Neural cell (in vitro differentiated cells): ENCODE results near the gene EHMT1.

Source experiments
- EZH2 ChIP-seq: fragments of 200-600, 300-800 bp; shearing (Covaris generic), sonication (generic); IDR thresholded peaks from 2 replicates; pipeline ENCODE4 v1.6.1; 2014; ENCODE audit warnings: antibody characterized with exemption, low read length, borderline replicate concordance, mild to moderate bottlenecking; ENCODE audit not compliant: insufficient read depth, poor library complexity, severe bottlenecking
- POLR2AphosphoS5 ChIP-seq: IDR thresholded peaks from 2 replicates; pipeline ENCODE4 v1.6.1; 2012
- REST ChIP-seq: IDR thresholded peaks from 2 replicates; pipeline ENCODE4 v1.6.1; 2012; ENCODE audit warnings: borderline replicate concordance
- TF ChIP-seq, protein P1 (sequence below): fragments of 450-650 bp; IDR thresholded peaks from 2 replicates; pipeline ENCODE4 v1.5.1; 2014; ENCODE audit warnings: antibody characterized with exemption, mild to moderate bottlenecking, moderate library complexity; ENCODE audit not compliant: poor library complexity, severe bottlenecking

DNA sequence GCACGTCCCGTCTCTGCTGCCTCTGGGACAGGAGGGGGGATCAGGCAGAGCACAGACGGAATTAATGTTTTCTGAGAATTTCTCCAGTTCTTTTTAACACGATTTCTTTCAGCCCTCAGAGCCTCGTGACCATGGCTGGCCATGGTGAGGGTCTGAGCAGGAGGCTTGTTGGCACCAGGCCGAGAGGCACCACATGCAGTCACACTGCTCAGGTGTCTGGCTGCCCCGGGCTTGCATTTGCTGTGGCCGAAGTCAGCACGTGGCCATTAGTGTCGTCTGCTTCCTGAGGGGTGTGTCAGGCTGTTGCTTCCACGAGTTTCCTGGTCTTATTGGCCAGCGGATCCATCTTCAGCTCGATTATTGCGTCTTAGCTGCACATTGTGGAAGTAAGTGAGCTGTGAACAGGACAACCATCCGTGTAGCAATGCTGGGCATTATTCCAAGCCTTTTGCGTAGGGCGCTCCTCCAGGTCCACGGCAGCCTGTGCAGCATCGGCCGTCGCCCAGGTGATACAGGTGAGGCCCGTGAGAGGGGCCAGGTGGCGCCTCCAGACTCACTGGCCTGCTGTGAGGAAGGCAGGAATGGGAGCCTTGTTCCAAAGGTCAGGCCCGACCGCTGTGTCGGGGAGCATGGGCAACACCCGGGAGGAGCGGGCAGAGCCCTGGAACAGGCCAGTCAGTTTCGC is 144.6 kb downstream of the EHMT1 start:
- TF ChIP-seq EZH2 = no peak
- TF ChIP-seq, protein P1, sequence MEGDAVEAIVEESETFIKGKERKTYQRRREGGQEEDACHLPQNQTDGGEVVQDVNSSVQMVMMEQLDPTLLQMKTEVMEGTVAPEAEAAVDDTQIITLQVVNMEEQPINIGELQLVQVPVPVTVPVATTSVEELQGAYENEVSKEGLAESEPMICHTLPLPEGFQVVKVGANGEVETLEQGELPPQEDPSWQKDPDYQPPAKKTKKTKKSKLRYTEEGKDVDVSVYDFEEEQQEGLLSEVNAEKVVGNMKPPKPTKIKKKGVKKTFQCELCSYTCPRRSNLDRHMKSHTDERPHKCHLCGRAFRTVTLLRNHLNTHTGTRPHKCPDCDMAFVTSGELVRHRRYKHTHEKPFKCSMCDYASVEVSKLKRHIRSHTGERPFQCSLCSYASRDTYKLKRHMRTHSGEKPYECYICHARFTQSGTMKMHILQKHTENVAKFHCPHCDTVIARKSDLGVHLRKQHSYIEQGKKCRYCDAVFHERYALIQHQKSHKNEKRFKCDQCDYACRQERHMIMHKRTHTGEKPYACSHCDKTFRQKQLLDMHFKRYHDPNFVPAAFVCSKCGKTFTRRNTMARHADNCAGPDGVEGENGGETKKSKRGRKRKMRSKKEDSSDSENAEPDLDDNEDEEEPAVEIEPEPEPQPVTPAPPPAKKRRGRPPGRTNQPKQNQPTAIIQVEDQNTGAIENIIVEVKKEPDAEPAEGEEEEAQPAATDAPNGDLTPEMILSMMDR = no peak
- no peak for TF ChIP-seq REST
- TF ChIP-seq POLR2AphosphoS5 = no peak
